GM23248 (cell line): ENCODE measurements around the gene SFRP4.

Experiments used
- EZH2 ChIP-seq: fragments of 200-600 bp; sonication (generic); IDR thresholded peaks from 2 replicates; pipeline ENCODE4 v1.6.1; 2018; ENCODE audit warnings: antibody characterized with exemption, mild to moderate bottlenecking; ENCODE audit not compliant: insufficient read depth, poor library complexity, severe bottlenecking
- EZH2phosphoT487 ChIP-seq: fragments of 200-600 bp; sonication (generic); IDR thresholded peaks from 2 replicates; pipeline ENCODE4 v1.6.1; 2018; ENCODE audit warnings: antibody characterized with exemption, moderate library complexity, mild to moderate bottlenecking, low read depth; ENCODE audit not compliant: insufficient read depth

- peak; percentile 28 for TF ChIP-seq EZH2
- TF ChIP-seq EZH2phosphoT487 = no peak
These were observed 1.2 kb downstream of the SFRP4 start for GRCh38 chr7:37915438-37915837.
